DMS53 (cell line): ENCODE data around the gene EIF3M.
"Not testable (repeated sequence)": the region's sequence is repeated elsewhere in the genome, so short reads cannot be mapped to it uniquely, and the experiment has no call there.

Source experiments
- DNase-seq: peaks from one replicate; lab custom pipeline; 2025; lab: John Stamatoyannopoulos, UW

Gene EIF3M

DNA sequence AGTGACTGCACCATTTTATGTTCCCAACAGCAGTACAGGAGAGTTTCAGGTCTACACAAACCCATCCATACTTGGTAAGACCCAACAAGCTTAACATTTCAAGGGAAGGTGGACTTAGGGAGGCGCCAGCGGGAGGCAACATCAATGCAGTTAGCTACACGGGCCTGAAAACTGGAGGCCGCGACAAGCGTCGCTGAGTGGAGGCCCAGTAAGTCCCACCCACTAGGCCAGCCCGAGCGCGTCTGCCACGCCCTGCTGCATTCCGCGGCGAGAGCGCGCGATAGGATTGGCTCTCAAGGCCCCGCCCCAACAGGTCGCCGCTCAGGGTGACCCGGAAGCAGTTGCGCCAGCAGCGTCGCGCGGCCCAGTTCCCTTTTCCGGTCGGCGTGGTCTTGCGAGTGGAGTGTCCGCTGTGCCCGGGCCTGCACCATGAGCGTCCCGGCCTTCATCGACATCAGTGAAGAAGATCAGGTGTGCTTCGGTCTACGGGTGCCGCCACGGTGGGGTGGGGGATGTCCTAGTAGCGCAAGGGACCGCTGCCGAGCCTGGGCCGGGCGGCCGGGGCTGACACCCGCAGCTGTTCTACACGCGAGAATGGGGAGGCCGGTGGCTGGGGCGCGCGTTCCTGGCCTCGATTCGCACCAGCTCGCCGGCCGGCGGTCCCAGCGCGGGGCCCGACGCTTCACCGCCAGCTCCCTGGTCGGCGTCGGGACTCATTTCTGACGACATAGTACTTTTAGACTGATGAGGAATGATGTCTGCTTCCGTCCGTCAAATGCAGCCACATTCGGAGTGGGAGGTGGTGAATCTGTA lies at the start of gene EIF3M:
Gene EIF3M (plus strand): TSS at position 373 of the 813 bp plus-strand sequence. CDS start 57 bp downstream, at position 430.
- DNase-seq, result peak; percentile 96

DNA sequence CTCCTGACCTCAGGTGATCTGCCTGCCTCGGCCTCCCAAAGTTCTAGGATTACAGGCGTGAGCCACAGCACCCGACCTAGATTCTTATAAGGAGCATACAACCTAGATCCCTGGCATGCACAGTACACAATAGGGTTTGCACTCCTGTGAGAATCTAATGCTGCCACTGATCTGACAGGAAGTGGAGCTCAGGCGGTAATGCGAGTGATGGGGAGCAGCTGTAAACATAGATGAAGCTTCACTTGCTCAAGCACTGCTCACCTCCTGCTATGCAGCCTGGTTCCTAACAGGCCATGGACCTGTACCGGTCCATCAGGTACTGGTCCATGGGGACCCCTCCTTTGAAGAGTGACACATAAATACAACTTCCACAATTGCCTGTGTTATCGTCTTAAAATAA lies 44.8 kb upstream of the EIF3M start:
- no peak for DNase-seq

DNA sequence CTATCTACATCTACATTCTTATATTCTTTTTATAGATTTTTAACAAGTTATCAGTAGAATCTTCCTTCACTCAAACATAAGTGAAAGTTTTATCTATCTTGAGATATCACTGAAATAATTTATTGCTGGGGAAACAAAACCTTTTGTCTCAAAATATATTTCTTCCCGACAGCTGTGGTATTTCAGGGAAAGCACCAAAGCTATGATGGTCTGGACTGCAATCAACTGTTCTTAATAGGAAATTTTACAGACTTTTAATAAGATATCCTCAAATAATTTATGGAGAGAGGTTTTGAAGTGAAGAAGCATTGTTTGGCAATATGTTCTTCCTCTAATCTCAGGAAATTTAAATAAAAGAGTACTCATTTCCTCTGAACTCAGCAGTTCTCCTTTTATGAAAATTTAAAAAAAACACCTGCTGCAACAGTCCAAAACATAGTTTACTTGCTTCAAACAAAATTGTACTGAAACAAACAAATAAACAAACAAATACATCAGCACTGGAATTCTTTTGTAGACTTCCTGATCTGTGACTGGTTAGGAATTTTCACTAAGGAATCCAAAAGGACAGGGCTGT lies 33.9 kb upstream of the EIF3M start:
- DNase-seq, result no peak

DNA sequence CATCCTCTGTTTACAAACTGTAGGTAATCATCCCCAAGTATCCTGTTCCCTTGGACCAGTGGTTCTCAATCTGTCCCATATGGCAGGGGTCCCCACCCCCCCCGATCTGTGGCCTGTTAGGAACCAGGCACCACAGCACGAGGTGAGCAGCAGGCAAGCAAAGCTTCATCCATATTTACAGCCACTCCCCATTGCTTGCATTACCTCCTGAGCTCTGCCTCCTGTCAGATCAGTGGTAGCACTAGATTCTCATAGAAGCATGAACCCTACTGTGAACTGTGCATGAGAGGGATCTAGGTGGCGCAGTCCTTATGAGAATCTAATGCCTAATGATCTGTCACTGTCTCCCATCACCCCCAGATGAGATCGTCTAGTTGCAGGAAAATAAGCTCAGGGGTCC lies 33.4 kb upstream of the EIF3M start:
- DNase-seq, result no peak

DNA sequence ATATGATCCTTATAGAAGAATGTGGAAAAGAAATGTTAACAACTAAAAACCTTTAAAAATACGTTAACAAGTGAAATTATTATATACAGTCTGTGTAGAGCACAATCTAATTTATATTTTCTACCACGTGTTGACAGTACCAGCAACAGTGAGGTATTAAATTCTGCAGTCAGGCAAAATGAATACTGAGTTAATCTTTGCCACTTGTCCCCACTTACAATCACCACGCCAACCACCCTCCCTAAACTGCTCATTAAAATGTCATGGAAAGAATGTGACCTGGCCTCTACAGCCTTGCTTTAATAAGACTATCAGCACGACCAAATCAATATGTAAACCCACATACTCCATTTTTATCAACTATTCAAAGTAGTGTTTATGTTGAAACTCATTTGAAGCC lies 28.5 kb upstream of the EIF3M start:
- no peak for DNase-seq

DNA sequence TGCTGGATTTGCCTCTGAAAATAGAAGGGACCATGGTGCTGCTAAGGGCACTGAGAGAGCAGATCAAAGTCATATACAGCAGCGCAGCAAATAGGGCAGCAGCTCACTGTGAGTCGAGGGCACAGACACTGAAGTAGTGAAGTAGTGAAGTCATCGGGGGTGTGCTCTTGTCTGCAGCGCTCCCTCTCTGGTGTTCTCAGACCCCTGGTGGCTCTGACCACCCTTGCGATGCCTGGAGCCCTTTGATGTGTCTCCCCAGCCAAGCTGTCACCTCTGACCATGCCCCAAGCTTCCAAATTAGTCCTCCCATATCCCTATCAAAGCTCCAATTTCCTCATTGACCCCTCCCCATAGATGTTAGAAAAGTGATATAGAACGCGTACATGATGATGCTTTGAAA lies 27.7 kb upstream of the EIF3M start:
- no peak for DNase-seq

DNA sequence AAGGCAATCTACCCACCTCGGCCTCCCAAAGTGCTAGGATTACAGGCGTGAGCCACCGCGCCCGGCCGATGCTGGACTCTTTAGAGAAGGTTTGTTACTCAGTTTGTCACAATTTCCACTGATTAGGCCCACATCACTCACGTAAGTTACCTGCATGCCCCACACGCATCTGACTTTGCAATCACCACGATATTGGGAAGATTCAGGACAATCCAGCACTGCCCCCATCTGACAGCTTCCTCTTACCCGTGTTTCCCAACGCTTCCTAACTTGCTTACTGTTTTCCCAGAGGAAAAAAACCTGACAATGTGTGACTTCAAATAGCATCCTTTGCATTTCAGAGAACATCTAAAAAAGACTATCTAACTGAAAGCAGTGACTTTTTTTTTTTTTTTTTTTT lies 21.8 kb upstream of the EIF3M start:
- DNase-seq, result peak; percentile 13

DNA sequence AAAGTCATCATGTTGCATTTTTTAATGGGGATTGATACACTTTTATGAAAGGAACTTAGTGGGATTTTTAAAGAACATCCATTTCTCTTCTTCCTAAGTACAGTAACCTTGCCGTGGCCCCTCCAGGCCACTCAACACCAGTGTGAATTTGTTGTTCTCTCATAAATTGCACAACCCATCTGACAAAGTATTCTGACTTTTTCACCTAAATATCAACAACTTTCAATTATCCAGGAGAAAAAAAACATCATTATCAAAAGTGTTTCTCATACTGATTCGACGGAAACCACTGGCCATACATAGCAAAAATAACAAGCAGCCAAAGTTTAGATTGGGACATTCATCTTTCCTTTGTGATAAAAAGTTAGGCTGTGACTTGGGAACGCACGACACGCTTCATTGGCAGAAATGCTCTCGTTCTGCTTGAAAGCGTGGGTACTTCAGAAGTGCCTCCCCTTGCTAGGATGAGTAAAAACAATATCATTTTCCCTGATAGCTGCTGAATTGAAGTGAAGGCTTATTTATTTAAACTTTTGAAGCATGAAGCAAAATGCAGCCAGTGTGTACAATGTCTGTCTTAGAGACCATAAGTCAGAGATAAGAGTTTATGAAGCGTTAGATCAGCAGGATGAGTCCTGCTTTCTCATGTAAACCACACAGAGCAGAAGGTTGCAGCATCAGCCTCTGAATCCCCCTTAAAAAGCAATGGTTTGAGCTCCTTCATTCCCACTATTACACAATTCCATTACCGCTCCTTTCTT lies 20.6 kb upstream of the EIF3M start:
- peak; percentile 13 for DNase-seq

DNA sequence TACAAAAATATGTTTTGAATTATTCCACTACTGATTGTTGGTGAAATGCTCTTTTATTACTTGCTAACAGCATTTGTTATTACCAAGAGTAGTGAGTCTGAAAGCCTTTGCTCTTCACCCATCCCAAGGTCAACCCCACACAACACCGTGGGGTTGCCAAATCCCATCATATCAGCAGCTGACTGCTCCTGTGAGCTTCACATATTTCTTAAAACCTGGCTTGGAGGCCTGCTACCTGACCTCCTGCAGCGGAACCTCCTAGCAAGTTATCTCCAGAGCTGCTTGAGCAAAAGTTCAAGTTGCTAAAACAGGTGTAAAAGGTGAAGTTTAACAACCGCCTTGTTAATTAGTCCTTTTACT lies 20.1 kb upstream of the EIF3M start:
- no peak for DNase-seq

DNA sequence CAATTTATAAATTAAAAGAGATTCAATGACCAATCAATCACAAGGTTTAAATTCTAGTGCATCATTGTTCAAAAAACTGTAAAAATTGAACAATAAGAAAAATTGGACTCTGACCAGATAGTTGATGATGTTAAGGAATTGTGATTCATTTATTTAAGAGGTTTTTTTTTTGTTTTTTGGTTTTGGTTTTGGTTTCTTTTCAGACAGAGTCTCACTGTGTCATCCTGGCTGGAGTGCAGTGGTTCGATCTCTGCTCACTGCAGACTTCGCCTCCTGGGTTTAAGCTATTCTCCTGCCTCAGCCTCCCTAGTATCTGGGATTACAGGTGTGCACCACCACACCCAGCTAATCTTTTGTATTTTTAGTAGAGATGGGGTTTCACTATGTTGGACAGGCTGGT lies 17.1 kb upstream of the EIF3M start:
- no peak for DNase-seq

DNA sequence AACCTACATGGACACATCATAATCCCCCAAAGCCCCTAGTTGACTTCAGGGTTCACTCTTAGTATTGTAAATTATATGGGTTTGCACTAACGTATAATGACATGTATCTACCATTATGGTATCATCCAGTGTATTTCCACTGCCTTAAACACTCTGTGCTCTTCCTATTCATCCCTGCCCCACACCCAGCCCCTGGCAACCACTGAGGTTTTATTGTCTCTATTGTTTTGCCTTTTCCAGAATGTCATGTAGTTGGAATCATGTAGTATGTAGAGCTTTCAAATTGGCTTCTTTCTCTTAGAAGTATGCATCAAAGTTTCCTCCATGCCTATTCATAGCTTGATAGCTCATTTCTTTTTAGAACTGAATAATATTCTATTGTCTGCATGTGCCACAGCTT lies 16.5 kb upstream of the EIF3M start:
- DNase-seq, result no peak

DNA sequence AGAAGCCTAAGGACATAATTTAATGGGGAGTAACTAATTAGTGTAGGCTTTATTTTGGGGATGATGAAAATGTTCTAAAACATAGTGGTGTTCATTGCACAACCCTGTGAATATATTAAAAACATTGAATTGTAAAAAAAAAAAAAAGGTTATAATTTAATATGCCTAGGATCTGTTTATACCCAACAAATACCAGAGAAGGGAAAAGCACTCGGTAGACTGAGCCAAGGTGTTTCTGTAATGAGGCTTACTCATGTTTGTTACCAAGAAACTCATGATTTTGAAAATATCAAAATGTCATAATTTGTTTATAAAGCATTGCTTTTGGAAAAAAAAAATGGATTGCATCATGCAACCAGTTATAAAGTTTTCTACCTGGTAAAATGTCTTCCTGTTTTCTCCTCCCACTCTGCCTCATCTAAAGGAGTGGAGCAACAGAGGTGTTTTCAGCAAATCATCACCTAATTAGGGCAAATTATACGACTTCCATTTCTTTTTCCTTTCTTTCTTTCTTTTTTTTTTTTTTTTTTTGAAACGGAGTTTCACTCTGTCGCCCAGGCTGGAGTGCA lies 14.2 kb upstream of the EIF3M start:
- no peak for DNase-seq

DNA sequence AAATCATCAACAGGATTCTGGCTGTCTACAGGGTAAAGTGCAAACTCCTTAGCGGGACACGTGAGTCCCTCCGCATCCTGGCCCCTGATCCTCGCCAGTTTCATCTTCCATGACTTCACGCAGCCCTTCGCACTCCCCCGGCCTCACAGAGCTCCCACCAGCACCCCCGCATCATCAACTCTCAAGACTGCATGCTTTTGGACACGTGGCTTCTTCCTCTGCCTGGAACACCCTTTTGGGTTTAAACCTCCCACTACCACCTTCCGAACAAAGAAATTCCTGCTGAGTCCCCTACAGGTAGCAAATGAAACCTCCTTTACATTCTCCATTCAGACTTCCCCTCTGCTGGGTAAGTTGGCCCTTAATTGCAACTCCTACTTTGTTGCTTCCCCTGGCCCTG lies 12.6 kb upstream of the EIF3M start:
- DNase-seq, result no peak

DNA sequence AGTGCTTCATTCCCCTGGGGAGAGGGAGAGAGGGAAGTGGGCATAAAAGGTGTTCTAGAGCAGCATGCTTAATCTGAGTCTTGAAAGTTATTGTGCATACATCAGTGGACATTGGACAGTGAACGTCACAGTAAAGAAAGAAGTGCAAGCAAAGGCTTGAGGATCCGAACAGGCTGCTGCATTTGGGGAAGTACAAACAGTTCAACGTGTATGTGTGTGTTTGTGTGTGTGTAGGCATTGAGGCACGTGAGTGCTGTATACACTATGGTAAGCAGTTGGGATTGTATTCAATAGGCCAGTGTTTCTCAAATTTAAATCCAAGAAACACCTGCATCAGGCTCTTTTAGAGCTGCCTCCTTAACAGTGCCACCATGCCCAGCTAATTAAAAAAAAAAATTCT lies 10.4 kb upstream of the EIF3M start:
- DNase-seq, result no peak

DNA sequence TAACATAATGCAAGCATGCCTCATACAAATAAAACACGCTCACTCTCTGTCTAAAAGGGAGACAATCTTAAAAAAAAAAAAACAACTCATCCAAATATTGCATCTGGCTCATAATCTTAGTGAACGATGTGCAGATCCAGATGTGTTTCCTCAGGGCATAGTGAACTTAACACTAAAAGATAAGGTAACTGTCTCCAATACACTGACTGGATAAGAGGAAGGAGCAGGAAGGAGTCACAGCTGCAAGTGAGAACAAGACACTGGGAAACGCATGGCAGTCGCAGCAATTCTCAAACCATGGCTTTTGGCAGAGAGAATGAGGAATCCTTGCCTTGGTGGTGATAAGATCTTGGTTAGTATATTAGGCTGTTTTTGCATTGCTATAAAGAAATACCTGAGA lies 9.2 kb upstream of the EIF3M start:
- DNase-seq, result no peak

DNA sequence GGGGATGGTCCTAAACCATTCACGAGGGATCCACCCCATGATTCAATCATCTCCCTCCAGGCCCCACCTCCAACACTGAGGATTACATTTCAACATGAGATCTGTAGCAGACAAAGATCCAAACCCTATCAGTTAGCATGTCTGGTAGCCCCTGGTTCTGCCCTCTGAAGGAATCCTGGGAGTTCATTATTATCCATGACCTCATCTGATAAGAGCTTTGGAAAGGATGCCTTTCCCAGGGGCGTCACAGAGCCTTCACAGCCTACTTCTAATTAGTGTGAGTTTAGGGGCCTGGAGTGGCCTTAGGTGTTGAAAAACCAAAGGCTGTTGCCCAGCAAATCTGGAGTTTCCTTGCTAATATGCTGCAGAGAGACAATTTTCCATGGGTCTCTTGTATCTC lies 8.6 kb upstream of the EIF3M start:
- no peak for DNase-seq

DNA sequence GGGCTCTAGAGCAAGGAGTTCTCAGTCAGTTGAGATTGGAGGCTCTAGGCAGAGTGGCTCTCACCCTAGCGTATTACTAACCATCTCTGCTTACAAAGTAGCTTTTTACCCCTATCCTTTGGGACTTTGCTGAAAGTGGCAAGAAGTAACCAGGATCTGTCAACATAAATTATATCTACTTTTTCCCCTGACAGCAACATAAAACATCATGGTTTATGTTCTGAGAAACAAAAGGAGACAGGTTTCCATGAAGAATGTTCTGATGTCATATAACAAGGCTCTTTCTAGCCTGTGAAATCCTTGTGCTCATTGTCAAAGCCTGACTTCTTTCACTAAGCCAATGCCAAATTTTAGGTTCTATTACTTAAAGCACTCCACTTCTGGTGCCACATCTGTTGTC lies 7.2 kb upstream of the EIF3M start:
- no peak for DNase-seq

DNA sequence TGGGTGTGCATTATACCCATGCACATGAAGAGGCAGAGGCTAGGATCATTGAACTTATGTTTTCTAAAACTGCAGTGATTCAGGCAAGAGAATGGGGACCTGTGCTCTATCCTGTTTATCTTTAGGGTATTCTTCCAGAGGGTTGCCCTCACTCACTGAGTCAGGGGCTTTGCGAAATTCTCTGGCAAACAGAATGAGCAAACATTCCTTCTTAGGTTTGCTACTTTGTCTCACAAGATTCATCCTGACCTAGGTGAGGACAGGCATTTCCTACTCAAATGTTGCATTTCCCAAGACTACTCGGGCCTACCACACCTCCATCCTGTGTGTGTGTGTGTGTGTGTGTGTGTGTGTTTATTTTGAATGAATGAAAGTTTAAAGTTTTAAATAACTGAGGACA lies 2.7 kb upstream of the EIF3M start:
- no peak for DNase-seq

DNA sequence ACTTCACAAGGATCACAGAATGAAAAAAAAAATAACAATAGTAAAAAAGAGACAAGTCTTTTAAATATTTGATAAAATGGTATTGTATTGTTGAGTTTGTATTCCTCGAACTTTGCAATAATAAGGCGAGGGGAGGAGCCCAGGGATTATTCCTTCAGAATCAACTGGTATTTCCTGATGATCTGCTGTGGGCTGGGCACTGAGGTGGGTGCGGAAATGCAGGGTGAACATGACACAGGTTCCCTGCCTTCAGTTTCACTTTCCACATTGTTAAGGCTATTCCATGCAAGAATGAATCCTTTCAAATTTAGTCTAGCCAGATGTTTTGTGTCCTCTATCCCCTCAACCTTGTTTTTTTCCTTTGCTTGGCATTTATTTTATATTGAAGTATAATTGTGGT lies 2.1 kb upstream of the EIF3M start:
- DNase-seq, result no peak

DNA sequence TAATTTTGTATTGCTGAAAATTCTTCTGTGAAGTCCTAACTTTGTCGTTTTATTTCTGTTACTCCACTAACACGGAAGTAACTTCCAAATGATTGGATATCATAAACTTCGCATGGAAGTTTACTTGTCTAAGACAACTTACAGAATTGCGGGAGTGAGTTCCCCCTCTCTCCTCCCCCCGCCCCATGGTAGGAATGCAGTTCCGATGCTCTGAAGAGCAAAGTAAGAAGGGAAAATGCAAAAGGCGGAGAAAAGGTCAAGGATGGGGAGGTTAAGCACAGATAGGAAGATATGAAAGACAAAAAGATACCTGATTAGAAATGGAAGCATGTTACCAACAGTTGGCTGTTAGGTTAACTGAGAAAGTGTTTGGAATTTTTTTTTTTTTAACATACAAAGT lies 1.3 kb downstream of the EIF3M start:
- DNase-seq, result no peak

DNA sequence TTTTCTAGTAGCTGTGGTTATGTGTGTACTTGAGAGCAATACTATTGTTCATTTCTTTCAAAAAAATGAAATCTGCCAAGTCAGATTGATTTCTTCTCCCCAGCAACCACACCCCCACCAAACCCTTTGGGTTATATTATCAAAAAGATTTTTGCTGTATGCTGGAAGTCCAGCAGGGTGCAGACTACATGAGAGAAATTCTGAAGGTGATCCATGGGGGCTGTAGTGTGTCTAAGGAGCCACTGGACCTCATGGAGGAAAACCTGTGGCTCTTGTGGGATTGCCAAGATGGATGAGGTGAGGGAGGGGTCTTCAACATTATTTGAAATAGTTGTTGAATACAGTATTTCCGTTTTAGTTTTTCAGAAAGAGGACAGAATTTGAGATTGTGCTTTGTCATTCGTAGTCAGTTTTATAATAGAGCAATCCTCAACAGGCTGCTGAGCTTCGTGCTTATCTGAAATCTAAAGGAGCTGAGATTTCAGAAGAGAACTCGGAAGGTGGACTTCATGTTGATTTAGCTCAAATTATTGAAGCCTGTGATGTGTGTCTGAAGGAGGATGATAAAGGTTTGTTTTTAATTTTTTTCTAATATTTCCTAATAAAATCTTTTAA lies 3.1 kb downstream of the EIF3M start:
- peak; percentile 25 for DNase-seq

DNA sequence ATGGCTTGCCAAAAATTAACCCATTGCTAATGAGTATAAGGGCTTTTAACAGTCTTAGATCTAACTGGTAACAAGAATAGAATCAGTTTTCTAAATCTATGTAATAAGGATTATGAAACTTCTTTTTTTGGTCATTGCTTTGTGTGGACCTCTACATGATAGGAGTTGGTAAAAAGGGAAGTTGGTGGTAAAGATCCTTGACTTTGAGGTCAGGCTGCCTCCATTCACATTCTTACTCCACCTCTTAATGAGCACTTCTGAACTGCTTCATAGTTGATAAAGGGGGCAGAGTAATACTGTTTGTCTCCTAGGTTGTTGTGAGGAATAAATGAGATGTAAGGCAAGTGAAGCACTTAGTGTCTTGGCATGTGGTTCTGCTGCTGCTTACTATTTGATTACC lies 10.6 kb downstream of the EIF3M start:
- no peak for DNase-seq

DNA sequence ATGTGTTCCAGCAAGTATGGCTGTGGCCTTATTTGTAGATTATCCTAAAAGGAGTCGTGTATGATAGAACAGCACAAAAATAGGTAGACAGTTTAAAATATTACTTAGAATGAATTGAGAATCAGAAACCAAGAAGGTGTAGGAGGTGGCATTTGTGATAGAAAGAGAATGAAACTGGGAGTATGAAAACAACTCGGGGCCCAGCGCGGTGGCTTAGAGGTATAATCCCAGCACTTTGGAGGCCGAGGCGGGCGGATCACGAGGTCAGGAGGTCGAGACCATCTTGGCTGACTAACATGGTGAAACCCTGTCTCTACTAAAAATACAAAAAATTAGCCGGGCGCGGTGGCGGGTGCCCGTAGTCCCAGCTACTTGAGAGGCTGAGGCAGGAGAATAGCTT lies 12.5 kb downstream of the EIF3M start:
- not testable (repeated sequence) for DNase-seq
